Neural cell (in vitro differentiated cells): Measurements from ENCODE around the gene TTC22. TPM values are rescaled to one million over a fixed set of nuclear protein-coding genes. Genes with fewer than 3 reads are reported as not detected.

Source experiments
- H2AFZ ChIP-seq: fragments of 200-600, 300-800 bp; sonication (generic), shearing (Covaris generic); 2 replicates; pipeline ENCODE4 v1.6.0; 2014; ENCODE audit warnings: low read depth, mild to moderate bottlenecking, antibody characterized with exemption, low read length, moderate library complexity
- H3F3A ChIP-seq: fragments of 200-600 bp; shearing (Covaris generic); 2 replicates; pipeline ENCODE4 v1.6.1; 2016; ENCODE audit warnings: mild to moderate bottlenecking, moderate library complexity, mixed read lengths, antibody characterized with exemption, low read length; ENCODE audit not compliant: insufficient read depth, poor library complexity, severe bottlenecking
- H3K27ac ChIP-seq: fragments of 200-600, 300-800 bp; sonication (generic), shearing (Covaris generic); 2 replicates; pipeline ENCODE4 v1.5.1; 2014; ENCODE audit warnings: mild to moderate bottlenecking, low read length, moderate library complexity
- H3K27me3 ChIP-seq: fragments of 300-800, 200-600 bp; sonication (generic), shearing (Covaris generic); 2 replicates; pipeline ENCODE4 v1.6.0; 2014; ENCODE audit warnings: mild to moderate bottlenecking, low read depth, low read length, moderate library complexity; ENCODE audit not compliant: insufficient read depth
- H3K36me3 ChIP-seq: fragments of 300-800, 200-600 bp; sonication (generic), shearing (Covaris generic); 2 replicates; pipeline ENCODE4 v1.5.1; 2014; ENCODE audit warnings: mild to moderate bottlenecking, antibody characterized with exemption, low read length, moderate library complexity; ENCODE audit not compliant: insufficient read depth
- H3K4me2 ChIP-seq: fragments of 300-800, 200-600 bp; sonication (generic), shearing (Covaris generic); 2 replicates; pipeline ENCODE4 v1.6.0; 2014; ENCODE audit warnings: mild to moderate bottlenecking, low read length
- H3K4me3 ChIP-seq: fragments of 300-800, 200-600 bp; sonication (generic), shearing (Covaris generic); 2 replicates; pipeline ENCODE4 v1.5.1; 2014; ENCODE audit warnings: mild to moderate bottlenecking, low read length, moderate library complexity
- H3K79me2 ChIP-seq: fragments of 200-600 bp; shearing (Covaris generic); replicated peaks from 2 replicates; pipeline ENCODE4 v1.6.0; 2014; ENCODE audit warnings: mild to moderate bottlenecking, low read length, moderate library complexity; ENCODE audit not compliant: insufficient read depth
- H3K9ac ChIP-seq: fragments of 300-800, 200-600 bp; sonication (generic), shearing (Covaris generic); 2 replicates; pipeline ENCODE4 v1.6.1; 2016; ENCODE audit warnings: mild to moderate bottlenecking, low read length, mixed read lengths
- H3K9me2 ChIP-seq: fragments of 200-600 bp; shearing (Covaris generic); 2 replicates; pipeline ENCODE4 v1.6.1; 2016; ENCODE audit warnings: mild to moderate bottlenecking, low read length, mixed read lengths; ENCODE audit not compliant: insufficient read depth
- H3K9me3 ChIP-seq: fragments of 200-600, 300-800 bp; sonication (generic), shearing (Covaris generic); 2 replicates; pipeline ENCODE4 v1.6.1; 2016; ENCODE audit warnings: mild to moderate bottlenecking, mixed run types, low read length, moderate library complexity, mixed read lengths
- H4K20me1 ChIP-seq: fragments of 200-600 bp; shearing (Covaris generic); 2 replicates; pipeline ENCODE4 v1.6.1; 2016; ENCODE audit warnings: mild to moderate bottlenecking, mixed run types; ENCODE audit not compliant: insufficient read depth
- CTCF ChIP-seq: fragments of 450-650 bp; IDR thresholded peaks from 2 replicates; pipeline ENCODE4 v1.5.1; 2014; ENCODE audit warnings: antibody characterized with exemption, mild to moderate bottlenecking, moderate library complexity; ENCODE audit not compliant: poor library complexity, severe bottlenecking
- EP300 ChIP-seq: fragments of 450-650 bp; conservative IDR thresholded peaks from 2 replicates; pipeline ENCODE4 v1.6.1; 2014; ENCODE audit warnings: antibody characterized with exemption, mild to moderate bottlenecking, moderate library complexity; ENCODE audit not compliant: poor library complexity, severe bottlenecking
- EZH2 ChIP-seq: fragments of 200-600, 300-800 bp; shearing (Covaris generic), sonication (generic); IDR thresholded peaks from 2 replicates; pipeline ENCODE4 v1.6.1; 2014; ENCODE audit warnings: antibody characterized with exemption, low read length, borderline replicate concordance, mild to moderate bottlenecking; ENCODE audit not compliant: insufficient read depth, poor library complexity, severe bottlenecking
- MXI1 ChIP-seq: fragments of 450-650 bp; conservative IDR thresholded peaks from 2 replicates; pipeline ENCODE4 v1.6.1; 2014; ENCODE audit warnings: antibody characterized with exemption, mild to moderate bottlenecking; ENCODE audit not compliant: poor library complexity, severe bottlenecking
- POLR2AphosphoS5 ChIP-seq: IDR thresholded peaks from 2 replicates; pipeline ENCODE4 v1.6.1; 2012
- RAD21 ChIP-seq: fragments of 450-650 bp; conservative IDR thresholded peaks from 2 replicates; pipeline ENCODE4 v1.6.1; 2014; ENCODE audit warnings: antibody characterized with exemption, mild to moderate bottlenecking, moderate library complexity
- REST ChIP-seq: IDR thresholded peaks from 2 replicates; pipeline ENCODE4 v1.6.1; 2012; ENCODE audit warnings: borderline replicate concordance
- SMC3 ChIP-seq: fragments of 450-650 bp; conservative IDR thresholded peaks from 2 replicates; pipeline ENCODE4 v1.6.1; 2014; ENCODE audit warnings: antibody characterized with exemption, mild to moderate bottlenecking, moderate library complexity; ENCODE audit not compliant: poor library complexity
- TAF1 ChIP-seq: IDR thresholded peaks from 2 replicates; pipeline ENCODE4 v1.6.1; 2012; ENCODE audit warnings: low read depth
- polyA plus RNA-seq: library from polyadenylated mRNA; depleted of rRNA; stranded (reverse); fragments of >200 nt; gene quantifications from 2 replicates; pipeline ENCODE4 v1.2.3, GENCODE V29; 2014

The TTC22 gene
- polyA plus RNA-seq, 1 donor from 2014 or later: not detected

GRCh38 chr1:54845772-54846171 is 44.6 kb upstream of the TTC22 start:
- Histone ChIP-seq H3K9me2 (no peaks in the 10 kb centered on the region), H3K27ac (no peak overlapping the region), H3K4me3 (no peak overlapping the region), H3K36me3 (peaks cover 4% of the 10 kb centered on the region), H3K27me3 (no peaks in the 10 kb centered on the region), H3K4me2 (no peak overlapping the region), H3K79me2 (no peaks in the 10 kb centered on the region), H2AFZ (no peak overlapping the region), H4K20me1 (no peaks in the 10 kb centered on the region), H3K9ac (no peak overlapping the region), H3F3A (no peaks in the 10 kb centered on the region), H3K9me3 (no peaks in the 10 kb centered on the region)
- TF ChIP-seq RAD21 (no peak), EZH2 (no peak), POLR2AphosphoS5 (no peak), TAF1 (no peak), SMC3 (no peak), REST (no peak), CTCF (no peak), EP300 (no peak)

GRCh38 chr1:54844564-54844963 is 43.4 kb upstream of the TTC22 start:
- TF ChIP-seq TAF1 (no peak), EZH2 (no peak), REST (no peak), RAD21 (no peak), MXI1 (no peak), EP300 (no peak), CTCF (no peak), POLR2AphosphoS5 (no peak), SMC3 (no peak)
- Histone ChIP-seq H3K79me2 (no peaks in the 10 kb centered on the region), H3K9ac (no peak overlapping the region), H3F3A (no peaks in the 10 kb centered on the region), H3K9me2 (no peaks in the 10 kb centered on the region), H3K27ac (no peak overlapping the region), H3K4me3 (no peak overlapping the region), H4K20me1 (no peaks in the 10 kb centered on the region), H2AFZ (no peak overlapping the region), H3K36me3 (no peaks in the 10 kb centered on the region), H3K4me2 (no peak overlapping the region), H3K27me3 (no peaks in the 10 kb centered on the region), H3K9me3 (no peaks in the 10 kb centered on the region)
